SH-SY5Y (cell line): ENCODE data around the gene PANK3.

Experiments used
- GATA2 ChIP-seq: IDR thresholded peaks from 2 replicates; pipeline ENCODE4 v1.6.1; 2011; ENCODE audit warnings: mild to moderate bottlenecking, low read depth, low read length
- GATA3 ChIP-seq: IDR thresholded peaks from 2 replicates; pipeline ENCODE4 v1.6.1; 2011; ENCODE audit warnings: low read depth, mild to moderate bottlenecking, low read length, moderate library complexity

Gene PANK3

GRCh38 chr5:168578538-168579487 is at the start of gene PANK3:
PANK3 (minus strand) TSS chr5:168579368; CDS start chr5:168579283, 85 bp downstream.
- no peak for TF ChIP-seq GATA3
- no peak for TF ChIP-seq GATA2

- TF ChIP-seq GATA3, result no peak
- no peak for TF ChIP-seq GATA2
Measured at GRCh38 chr5:168624850-168625364, 45.7 kb upstream of the PANK3 start.

GRCh38 chr5:168620807-168621206 is 41.6 kb upstream of the PANK3 start:
- TF ChIP-seq GATA2 (no peak), GATA3 (no peak)

GRCh38 chr5:168614661-168615060 is 35.5 kb upstream of the PANK3 start:
- TF ChIP-seq GATA3 (no peak), GATA2 (no peak)

GRCh38 chr5:168613996-168614395 is 34.8 kb upstream of the PANK3 start:
- TF ChIP-seq GATA2 (no peak), GATA3 (no peak)

DNA sequence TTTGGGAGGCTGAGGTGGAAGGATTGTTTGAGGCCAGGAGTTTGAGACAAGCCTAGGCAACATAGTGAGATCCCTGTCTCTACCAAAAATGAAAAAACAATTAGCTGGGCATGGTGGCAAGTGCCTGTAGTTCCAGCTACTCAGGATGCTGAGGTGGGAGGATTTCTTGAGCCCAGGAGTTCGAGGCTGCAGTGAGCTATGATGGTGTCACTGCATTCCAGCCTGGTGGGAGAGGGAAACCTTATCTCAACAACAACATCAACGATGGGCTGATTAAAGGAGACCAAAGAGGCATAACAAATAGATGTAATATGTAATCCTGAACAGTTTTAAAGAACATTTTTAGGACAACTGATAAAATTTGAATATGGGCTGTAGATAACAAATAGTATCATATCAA is 34.2 kb upstream of the PANK3 start:
- TF ChIP-seq GATA2 (no peak), GATA3 (no peak)

DNA sequence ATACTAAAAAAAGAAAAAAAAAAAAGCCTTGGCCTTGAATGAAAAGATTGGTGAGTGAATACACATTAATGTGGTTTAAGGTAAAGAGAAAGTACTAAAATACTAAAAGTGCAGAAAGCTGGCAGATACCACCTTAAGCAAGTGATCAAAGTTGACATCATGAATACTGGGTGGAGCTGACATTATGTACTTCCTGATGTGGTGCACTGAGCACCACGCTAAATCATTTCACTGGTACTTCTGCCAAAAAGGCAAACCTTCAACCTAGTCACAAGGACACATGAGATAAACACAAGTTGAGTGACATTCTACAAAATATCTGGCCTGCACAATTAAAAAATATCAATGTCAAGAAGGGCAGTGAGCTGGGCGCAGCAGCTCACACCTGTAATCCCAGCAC is 33.8 kb upstream of the PANK3 start:
- TF ChIP-seq GATA3, result no peak
- no peak for TF ChIP-seq GATA2

GRCh38 chr5:168612123-168612522 is 33.0 kb upstream of the PANK3 start:
- no peak for TF ChIP-seq GATA3
- TF ChIP-seq GATA2, result no peak

DNA sequence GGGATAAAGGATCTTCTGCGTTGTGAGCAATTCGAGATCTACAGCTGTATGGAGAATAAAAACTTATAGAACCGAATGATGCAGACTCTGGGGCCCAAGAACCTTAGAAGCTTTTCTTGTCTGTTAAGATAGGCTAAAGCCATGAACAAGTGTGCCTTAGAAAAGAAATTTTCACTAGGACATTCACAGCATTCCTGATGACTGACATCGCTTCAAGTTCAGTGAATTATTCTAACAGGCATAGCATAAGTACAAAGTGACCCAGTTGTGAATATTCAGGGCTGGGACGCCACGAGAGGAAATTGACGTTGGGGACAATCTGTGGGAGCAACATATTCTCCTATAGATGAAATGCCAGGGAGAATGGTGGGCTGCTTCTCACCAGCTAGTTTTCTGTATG is 32.0 kb upstream of the PANK3 start:
- TF ChIP-seq GATA3 (no peak), GATA2 (no peak)

DNA sequence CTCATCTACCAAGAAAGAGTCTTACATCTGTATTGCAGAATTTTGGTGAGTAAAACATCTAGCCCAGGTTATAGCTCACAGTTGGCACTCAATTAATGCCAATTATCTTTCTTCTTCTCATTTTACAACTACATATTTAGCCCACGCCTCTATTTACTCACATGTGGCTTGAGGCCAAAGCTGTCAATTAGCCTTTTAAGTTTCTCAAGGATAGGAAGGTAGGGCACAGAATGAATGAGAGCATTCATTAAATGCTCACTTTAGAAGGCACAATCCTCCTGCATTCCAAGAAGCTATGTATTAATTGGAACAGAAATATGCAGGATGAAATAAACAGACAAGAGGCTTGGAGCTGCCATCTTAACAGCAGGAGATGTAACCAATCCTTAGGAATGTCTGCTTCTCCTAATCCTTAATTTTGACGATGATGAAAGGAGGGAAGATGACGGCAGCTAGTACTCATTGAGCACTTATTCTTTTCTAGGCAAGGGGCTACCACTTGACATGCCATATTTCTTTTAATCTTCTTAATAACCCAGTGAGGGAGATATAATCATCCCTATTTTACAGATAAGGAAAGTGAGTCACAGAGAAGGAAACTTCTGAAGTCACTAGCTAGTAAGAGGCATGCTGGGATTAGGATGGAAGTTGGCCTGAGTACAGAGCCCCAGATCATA is 30.8 kb upstream of the PANK3 start:
- no peak for TF ChIP-seq GATA2
- TF ChIP-seq GATA3, result no peak

DNA sequence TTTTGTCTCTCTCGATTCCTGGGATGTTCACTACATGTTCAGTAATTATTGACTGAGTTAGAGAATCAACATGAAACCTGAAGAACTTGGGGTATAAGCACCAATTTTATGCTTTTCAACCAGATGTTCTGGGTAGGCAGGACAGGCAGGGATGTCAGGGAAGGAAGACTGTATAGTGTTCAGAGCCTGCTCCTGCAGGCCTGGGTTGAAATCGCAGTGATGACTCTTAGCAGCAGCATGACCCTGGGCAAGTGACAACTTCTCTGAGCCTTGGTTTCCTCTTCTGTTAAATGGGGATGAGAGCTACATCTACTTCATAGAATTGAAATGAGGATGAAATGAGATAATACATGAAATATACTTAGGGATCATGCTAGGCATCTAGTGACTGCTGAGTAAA is 29.7 kb upstream of the PANK3 start:
- TF ChIP-seq GATA2 (no peak), GATA3 (no peak)

GRCh38 chr5:168608386-168608785 is 29.2 kb upstream of the PANK3 start:
- TF ChIP-seq GATA3 (no peak), GATA2 (no peak)

GRCh38 chr5:168607946-168608345 is 28.8 kb upstream of the PANK3 start:
- TF ChIP-seq GATA3 (no peak), GATA2 (no peak)

GRCh38 chr5:168606562-168606961 is 27.4 kb upstream of the PANK3 start:
- TF ChIP-seq GATA2, result no peak
- no peak for TF ChIP-seq GATA3
